Hepatocyte (in vitro differentiated cells): ENCODE results near the gene LRGUK.

Source experiments
- CTCF ChIP-seq: fragments of 200-600 bp; sonication (generic); IDR thresholded peaks from 2 replicates; pipeline ENCODE4 v1.5.1; 2016; ENCODE audit warnings: antibody characterized with exemption, mild to moderate bottlenecking; ENCODE audit not compliant: poor library complexity
- EZH2 ChIP-seq: fragments of 200-600 bp; sonication (generic); IDR thresholded peaks from 2 replicates; pipeline ENCODE4 v1.6.1; 2016; ENCODE audit warnings: antibody characterized with exemption, mild to moderate bottlenecking, borderline replicate concordance

- TF ChIP-seq CTCF (no peak), EZH2 (no peak)
Measured at GRCh38 chr7:134307320-134307719, 180.2 kb downstream of the LRGUK start.
